IgD-negative memory B cell (primary cell): Measurements from ENCODE around the gene GADD45A. TPM values are rescaled to one million over a fixed set of nuclear protein-coding genes. Genes with fewer than 3 reads are reported as not detected.
A peak's percentile ranks its signal among the peaks of the same experiment; 100 is the strongest.

Source experiments
- H3K27ac Mint-ChIP-seq, 3 donors: one replicate each; pipeline ENCODE4 v1.8.0; 2020 to 2022; ENCODE audit warnings: mild to moderate bottlenecking in 3 of 3, mixed read lengths in 3 of 3, moderate library complexity in 1 of 3
- H3K27me3 Mint-ChIP-seq: one replicate; pipeline ENCODE4 v1.8.0; 2021; ENCODE audit warnings: mixed read lengths
- H3K36me3 Mint-ChIP-seq: one replicate; pipeline ENCODE4 v1.8.0; 2020; ENCODE audit warnings: mild to moderate bottlenecking, mixed read lengths
- H3K4me1 Mint-ChIP-seq, 3 donors: one replicate each; pipeline ENCODE4 v1.8.0; 2020 to 2022; ENCODE audit warnings: mixed read lengths in 3 of 3, mild to moderate bottlenecking in 1 of 3
- H3K4me3 Mint-ChIP-seq, 4 donors: one replicate each; pipeline ENCODE4 v1.8.0; 2020 to 2022; ENCODE audit warnings: mild to moderate bottlenecking in 4 of 4, mixed read lengths in 4 of 4, moderate library complexity in 3 of 4
- H3K9me3 Mint-ChIP-seq, 3 donors: one replicate each; pipeline ENCODE4 v1.8.0; 2020 to 2021; ENCODE audit warnings: mixed read lengths in 3 of 3, mild to moderate bottlenecking in 1 of 3
- polyA plus RNA-seq: library from polyadenylated mRNA; unstranded; fragments of 300-500 nt; fragmentation: Illumina TruSeq; gene quantifications from one replicate; pipeline ENCODE4 v1.2.3, GENCODE V29; 2021

Gene GADD45A
- polyA plus RNA-seq, 1 donor from 2014 or later: 21.0 TPM

DNA sequence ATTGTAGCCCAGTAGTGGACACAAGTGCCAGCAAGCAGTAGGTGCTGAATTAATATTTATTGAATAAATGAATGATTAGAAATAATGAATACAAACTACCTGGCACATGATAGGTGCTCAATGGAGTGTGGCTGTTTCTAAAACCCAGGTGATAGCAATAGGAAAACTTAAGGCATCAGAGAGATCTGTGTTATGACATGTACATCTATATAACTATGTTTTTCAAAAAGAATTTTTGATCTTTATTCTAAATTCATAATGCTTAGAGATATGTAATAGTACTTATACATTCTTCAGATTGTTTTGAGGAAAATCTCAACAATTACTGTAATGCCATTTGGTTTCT lies 5.0 kb downstream of the GADD45A start:
- H3K27me3 Mint-ChIP-seq: no peaks in the 10 kb centered on the region
- peaks cover 7% of the 10 kb centered on the region for H3K36me3 Mint-ChIP-seq
- no peak overlapping the region for H3K27ac Mint-ChIP-seq

DNA sequence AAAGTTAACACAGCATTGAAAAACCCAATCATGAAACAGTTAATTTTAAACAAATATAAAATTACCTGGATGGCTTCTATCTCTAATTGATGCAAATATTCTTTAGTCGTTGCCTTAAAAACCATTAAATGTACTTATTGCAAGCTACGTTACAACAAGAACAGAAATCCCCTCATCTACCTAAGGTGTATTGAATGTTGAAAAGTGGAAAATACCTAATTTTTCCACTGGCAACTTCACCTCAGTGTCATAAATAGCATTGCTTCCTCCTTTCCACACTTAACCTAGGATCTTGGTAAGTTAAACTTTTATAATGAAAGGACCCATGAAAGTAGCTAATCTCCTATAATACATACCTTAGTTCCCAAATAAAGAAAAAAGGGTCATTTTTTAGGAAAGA lies 5.4 kb downstream of the GADD45A start:
- Mint-ChIP-seq H3K9me3 (no peaks in the 10 kb centered on the region), H3K4me1 (peaks cover 6 to 13% (median 11%) of the 10 kb centered on the region in 3 donors), H3K36me3 (peaks cover 7% of the 10 kb centered on the region), H3K4me3 (peak overlapping the region in 1 of 4 donors; percentile 48), H3K27me3 (no peaks in the 10 kb centered on the region), H3K27ac (no peak overlapping the region)

More for the DNA sequence above, 5.0 kb downstream of the GADD45A start:
- H3K4me3 Mint-ChIP-seq: no peak overlapping the region
- no peaks in the 10 kb centered on the region for H3K9me3 Mint-ChIP-seq
- peaks cover 9 to 13% (median 12%) of the 10 kb centered on the region in 3 donors for H3K4me1 Mint-ChIP-seq

DNA sequence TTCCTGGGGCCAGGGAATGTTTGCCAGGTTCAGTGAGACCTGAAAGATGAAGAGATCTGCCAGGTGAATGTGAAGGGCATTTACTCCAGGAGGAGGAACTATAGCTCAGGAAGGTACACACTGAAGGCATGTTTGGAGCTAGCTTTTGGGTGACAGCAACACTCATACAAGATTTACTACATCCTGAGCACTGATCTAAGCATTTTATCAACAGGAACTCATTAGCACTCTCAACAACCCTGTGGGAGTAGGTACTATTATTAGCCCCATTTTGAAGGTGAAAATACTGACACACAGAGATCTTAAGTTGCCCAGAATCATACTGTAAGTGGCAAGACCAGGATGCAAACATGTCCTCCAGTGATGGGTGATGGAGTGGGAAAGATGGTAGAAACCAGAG lies 6.7 kb downstream of the GADD45A start:
- Mint-ChIP-seq H3K4me3 (no peak overlapping the region), H3K27ac (no peak overlapping the region), H3K4me1 (peaks cover 6 to 10% (median 6%) of the 10 kb centered on the region in 3 donors), H3K36me3 (peaks cover 7% of the 10 kb centered on the region), H3K27me3 (no peaks in the 10 kb centered on the region), H3K9me3 (peaks cover 0 to 3% (median 0%) of the 10 kb centered on the region in 3 donors)

DNA sequence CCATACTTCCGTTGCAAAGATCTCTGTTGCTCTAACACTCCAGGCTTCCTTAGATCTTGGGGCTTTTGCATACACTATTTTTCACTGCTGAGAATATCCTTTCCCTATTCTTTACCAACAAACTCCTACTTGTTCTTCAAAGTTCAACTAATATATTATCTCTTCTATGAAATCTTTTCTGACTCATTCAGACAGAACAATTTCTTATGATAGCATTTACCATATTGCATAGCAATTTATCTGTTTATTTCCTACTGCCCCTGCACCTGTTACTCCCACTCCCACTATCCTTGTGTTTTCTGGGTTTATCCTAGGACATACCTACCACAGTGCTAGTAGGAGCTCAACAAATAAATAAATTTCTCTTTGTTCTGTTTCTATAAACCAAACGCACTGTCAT lies 11.0 kb downstream of the GADD45A start:
- no peak overlapping the region for H3K27ac Mint-ChIP-seq
- H3K27me3 Mint-ChIP-seq: peaks cover 2% of the 10 kb centered on the region
- H3K4me1 Mint-ChIP-seq: no peaks in the 10 kb centered on the region
- peaks cover 3% of the 10 kb centered on the region for H3K36me3 Mint-ChIP-seq
- H3K4me3 Mint-ChIP-seq: no peak overlapping the region
- peaks cover 0 to 3% (median 0%) of the 10 kb centered on the region in 3 donors for H3K9me3 Mint-ChIP-seq

DNA sequence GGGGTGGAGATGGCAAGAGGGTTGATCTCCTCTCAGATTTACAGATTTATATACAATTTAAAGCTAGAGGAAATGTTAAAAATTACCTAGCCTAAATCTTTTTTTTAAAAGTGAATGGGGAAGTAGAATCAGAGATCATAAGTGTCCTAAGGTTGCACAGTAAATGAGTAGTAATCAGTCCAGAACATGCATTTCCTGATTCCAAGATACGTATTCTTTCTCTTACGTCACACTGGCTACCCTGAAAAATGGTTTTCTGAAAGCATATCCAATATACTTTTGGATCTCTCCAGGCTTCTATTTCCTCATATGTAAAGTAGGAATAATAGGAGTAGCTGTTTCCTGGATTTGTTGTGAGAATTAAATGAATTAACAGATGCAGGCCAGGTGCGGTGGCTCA lies 11.7 kb downstream of the GADD45A start:
- Mint-ChIP-seq H3K27me3 (peaks cover 2% of the 10 kb centered on the region), H3K4me1 (no peaks in the 10 kb centered on the region), H3K4me3 (no peak overlapping the region), H3K27ac (no peak overlapping the region), H3K36me3 (peaks cover 3% of the 10 kb centered on the region), H3K9me3 (peaks cover 0 to 3% (median 0%) of the 10 kb centered on the region in 3 donors)

DNA sequence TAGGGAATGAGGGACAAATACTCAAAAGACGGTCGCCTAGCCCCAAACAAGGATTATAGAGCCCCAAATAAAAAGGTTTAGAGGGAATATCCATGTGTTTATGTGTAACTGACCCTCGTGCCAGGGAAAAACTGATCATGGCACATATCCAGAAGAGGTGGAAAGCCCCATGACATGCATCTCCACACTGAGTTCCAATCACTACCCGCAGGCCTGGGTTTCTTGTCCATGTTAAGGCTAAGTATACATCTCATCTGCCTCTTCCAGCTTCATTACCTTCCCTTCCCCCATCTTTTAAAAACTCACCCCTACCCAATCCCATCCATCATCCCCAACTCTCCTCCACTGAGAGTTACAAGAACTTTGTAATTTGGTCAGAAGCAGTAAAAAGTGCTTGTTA lies 15.2 kb downstream of the GADD45A start:
- H3K4me3 Mint-ChIP-seq: no peak overlapping the region
- H3K27me3 Mint-ChIP-seq: peaks cover 2% of the 10 kb centered on the region
- H3K4me1 Mint-ChIP-seq: no peaks in the 10 kb centered on the region
- no peaks in the 10 kb centered on the region for H3K36me3 Mint-ChIP-seq
- H3K27ac Mint-ChIP-seq: no peak overlapping the region
- H3K9me3 Mint-ChIP-seq: peaks cover 0 to 3% (median 0%) of the 10 kb centered on the region in 3 donors

DNA sequence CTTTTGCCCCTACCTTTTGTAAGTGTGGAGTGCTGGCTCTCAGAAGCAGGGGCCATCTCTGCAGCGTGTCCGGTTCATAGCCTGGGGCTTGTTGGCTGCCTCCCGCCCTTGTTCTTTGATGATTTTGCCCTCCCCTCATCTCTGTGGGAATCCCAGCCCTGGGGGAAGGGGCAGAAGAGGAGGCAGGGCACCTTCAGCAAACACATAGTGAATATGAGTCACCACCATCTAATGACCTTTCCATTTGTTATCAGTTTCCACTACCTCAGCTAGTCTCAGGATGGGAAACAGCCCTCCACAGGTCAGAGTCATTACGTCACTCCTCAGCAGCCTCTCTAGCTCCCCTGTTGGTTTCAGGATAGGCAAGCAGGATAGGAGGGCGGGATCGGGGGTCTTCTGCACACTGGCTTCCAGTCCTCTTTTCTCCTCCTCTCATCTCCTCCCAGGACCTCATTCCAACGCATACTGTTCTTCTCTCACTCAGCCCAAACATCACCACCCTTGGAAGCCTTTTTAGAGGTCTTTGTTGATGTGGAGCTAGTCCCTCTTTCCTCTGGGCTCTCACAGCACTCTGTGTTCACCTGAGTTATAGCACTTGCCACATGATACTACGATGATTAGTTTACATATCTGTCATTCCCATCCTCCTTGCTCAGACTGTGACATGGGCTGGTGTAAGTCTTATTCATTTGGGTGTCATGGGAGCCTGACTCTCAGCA lies 15.8 kb downstream of the GADD45A start:
- no peak overlapping the region for H3K4me3 Mint-ChIP-seq
- peaks cover 0 to 1% (median 0%) of the 10 kb centered on the region in 3 donors for H3K9me3 Mint-ChIP-seq
- peaks cover 3% of the 10 kb centered on the region for H3K27me3 Mint-ChIP-seq
- no peak overlapping the region for H3K27ac Mint-ChIP-seq
- H3K4me1 Mint-ChIP-seq: no peaks in the 10 kb centered on the region
- H3K36me3 Mint-ChIP-seq: no peaks in the 10 kb centered on the region

DNA sequence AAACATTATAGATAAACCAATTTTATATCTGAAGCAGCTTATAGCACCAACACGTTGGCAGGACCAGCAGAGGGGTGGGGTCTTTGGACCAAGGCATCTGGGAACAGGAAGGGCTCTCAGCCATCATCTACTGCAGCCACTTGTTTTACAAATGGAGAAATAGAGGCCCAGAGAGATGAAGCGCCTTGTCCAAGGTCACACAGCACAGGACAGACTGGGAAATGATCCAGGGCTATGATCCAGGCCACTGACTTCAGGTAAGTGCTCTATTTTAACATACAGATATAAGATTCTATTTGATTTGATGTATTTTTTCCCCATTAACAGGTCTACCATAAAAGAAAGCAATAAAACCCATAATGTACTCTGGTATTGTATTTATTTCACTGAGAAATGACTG lies 16.9 kb downstream of the GADD45A start:
- Mint-ChIP-seq H3K4me3 (no peak overlapping the region), H3K4me1 (no peaks in the 10 kb centered on the region), H3K36me3 (no peaks in the 10 kb centered on the region), H3K27me3 (peaks cover 4% of the 10 kb centered on the region), H3K27ac (no peak overlapping the region), H3K9me3 (no peaks in the 10 kb centered on the region)

DNA sequence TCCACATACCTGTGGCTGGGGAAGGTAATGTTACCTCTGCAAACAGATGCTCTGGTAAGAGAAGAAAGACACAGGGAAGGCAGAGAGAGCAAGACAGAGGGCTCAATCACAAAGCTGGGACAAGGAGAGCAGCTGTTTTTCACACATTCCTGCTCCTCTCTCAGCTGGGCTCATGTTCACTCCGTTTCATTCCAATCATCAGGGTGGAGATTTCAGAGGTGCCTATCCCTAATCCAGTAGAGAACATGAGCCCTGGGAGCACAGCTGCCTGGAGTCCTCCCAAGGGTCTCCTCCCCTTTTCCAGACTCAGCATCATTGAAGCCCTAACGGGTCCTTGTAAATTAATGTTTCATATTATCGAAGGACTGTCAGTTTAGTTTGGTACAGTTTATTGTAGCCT lies 19.4 kb downstream of the GADD45A start:
- H3K36me3 Mint-ChIP-seq: no peaks in the 10 kb centered on the region
- peaks cover 4% of the 10 kb centered on the region for H3K27me3 Mint-ChIP-seq
- no peaks in the 10 kb centered on the region for H3K9me3 Mint-ChIP-seq
- H3K4me1 Mint-ChIP-seq: no peaks in the 10 kb centered on the region
- H3K4me3 Mint-ChIP-seq: no peak overlapping the region
- H3K27ac Mint-ChIP-seq: no peak overlapping the region

DNA sequence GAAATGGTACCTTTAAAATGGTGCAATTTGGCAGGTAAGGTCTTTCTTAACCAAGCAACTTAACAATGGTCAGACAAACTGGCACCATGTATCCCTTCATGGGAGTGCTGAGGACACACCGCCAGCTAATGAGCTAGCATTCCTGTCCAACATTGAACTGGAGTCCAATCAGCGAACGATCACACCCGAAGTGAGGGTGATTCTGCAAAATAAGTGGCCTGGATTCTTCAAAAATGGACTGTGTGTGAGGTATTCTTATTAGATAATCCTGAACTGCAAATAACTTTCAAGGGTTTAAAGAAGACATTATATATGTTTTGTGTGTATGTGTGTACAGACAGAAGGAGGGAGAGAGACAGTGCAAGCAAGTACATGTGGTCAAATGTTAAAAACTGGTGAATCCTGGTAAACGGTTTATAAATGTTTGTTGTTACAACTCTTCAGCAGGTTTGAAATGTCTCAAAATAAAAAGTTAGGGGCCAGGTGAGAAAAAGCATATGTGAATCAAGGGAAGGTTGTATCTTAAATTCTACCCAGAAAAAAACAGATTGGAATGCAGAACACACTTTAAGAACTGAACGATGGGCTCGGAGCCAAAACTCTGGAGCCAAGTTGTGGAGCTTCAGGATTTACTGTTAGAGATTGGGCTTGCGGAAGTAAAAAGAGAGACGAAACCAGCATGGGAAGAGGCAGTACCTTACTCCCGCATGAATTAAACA lies 20.9 kb downstream of the GADD45A start:
- no peaks in the 10 kb centered on the region for H3K4me1 Mint-ChIP-seq
- no peak overlapping the region for H3K4me3 Mint-ChIP-seq
- no peak overlapping the region for H3K27ac Mint-ChIP-seq
- no peaks in the 10 kb centered on the region for H3K36me3 Mint-ChIP-seq
- peaks cover 5% of the 10 kb centered on the region for H3K27me3 Mint-ChIP-seq
- no peaks in the 10 kb centered on the region for H3K9me3 Mint-ChIP-seq

DNA sequence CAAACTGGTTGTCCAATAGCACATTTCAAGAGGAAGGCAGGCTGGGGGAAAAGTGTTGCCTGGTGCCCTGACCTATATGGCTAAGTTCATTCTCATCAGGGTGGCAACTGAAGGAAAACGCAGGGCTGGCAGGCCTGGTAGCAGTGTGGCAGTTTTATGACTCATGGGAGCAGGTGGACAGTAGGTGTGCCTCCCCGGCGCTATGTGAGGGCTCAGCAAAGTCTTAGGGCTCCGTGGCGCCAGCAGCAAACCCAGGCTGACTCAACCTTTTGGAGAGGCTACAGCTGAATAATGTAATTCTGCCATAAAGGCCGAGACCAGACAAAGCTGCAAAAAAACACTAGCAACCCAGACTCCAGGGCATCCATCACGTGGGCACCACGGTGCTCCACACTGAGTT lies 23.6 kb downstream of the GADD45A start:
- Mint-ChIP-seq H3K4me3 (no peak overlapping the region), H3K9me3 (no peaks in the 10 kb centered on the region), H3K27ac (no peak overlapping the region), H3K4me1 (peaks cover 0 to 5% (median 1%) of the 10 kb centered on the region in 3 donors), H3K36me3 (no peaks in the 10 kb centered on the region), H3K27me3 (peaks cover 5% of the 10 kb centered on the region)

DNA sequence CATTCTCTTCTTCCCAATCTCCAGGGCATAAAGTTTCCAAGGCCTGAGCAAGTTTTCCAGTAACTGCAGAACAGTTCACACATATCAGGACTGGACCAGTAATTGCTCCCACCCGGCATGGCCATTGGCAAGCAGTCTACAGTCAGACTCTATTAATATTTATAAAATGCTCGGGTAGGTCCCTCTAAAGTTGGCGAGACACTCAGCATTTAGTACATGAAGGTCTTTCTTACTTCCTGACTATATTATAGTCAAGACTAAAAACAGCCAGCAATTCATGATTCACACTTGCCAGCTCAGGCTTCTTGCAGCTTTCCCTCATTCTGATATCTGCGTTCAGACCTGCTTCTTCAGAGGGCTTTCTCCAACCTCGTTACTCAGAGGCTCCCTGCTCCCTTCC lies 25.4 kb downstream of the GADD45A start:
- no peak overlapping the region for H3K27ac Mint-ChIP-seq
- H3K9me3 Mint-ChIP-seq: no peaks in the 10 kb centered on the region
- H3K4me1 Mint-ChIP-seq: peaks cover 0 to 5% (median 1%) of the 10 kb centered on the region in 3 donors
- H3K36me3 Mint-ChIP-seq: no peaks in the 10 kb centered on the region
- peaks cover 7% of the 10 kb centered on the region for H3K27me3 Mint-ChIP-seq
- H3K4me3 Mint-ChIP-seq: no peak overlapping the region

DNA sequence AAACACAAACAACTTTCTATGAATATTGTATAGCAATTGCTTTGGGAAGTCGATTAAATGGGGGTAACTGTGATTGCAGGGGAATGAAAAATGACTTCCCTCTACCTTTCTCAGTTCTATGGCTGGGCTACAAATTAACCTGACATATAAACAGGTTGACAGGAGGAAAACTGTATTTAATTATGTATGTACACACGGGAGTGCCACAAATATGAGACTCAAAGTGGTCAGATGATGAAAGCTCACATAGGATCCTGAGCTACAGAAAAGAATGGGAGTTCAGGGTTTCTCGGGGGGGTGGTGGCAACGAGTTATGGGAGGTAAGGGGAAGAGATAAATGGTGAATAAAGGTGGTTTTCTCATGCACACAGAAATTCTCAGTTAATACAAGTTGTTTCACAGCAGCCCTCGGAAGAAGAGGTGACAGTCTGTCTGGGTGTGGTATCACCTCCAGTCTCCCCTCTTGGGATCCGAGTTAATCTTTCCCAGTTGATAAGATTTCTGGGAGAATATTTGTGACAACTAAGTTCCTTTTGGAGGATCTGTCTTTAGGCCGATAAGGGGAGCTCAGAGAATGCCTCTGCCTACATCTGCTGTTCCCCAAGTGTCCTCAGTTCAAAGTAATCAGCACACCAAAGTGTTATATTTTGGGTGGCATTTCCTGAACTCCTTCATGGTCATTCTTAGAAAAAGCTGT lies 26.3 kb downstream of the GADD45A start:
- no peak overlapping the region for H3K4me3 Mint-ChIP-seq
- H3K4me1 Mint-ChIP-seq: peaks cover 0 to 5% (median 1%) of the 10 kb centered on the region in 3 donors
- H3K9me3 Mint-ChIP-seq: no peaks in the 10 kb centered on the region
- H3K27ac Mint-ChIP-seq: no peak overlapping the region
- H3K36me3 Mint-ChIP-seq: peaks cover 2% of the 10 kb centered on the region
- peaks cover 6% of the 10 kb centered on the region for H3K27me3 Mint-ChIP-seq

DNA sequence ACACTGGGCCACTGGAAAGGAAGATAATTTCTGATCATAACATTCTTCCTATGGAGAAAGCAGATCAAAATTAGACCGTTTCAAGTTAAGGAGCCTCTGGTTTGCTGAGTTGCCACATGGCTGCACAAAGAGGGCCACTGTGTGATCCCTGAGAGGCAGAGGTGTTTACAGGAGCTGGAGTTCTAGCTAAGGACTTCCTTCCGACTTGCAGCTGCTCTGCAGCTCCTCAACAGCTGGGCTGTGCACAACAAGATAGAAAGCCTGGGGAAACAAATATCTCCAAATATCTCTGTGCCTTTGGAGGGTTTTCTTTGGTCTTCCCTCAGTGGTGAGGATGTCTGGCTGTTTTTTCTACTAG lies 26.8 kb downstream of the GADD45A start:
- H3K27ac Mint-ChIP-seq: no peak overlapping the region
- no peaks in the 10 kb centered on the region for H3K9me3 Mint-ChIP-seq
- H3K4me1 Mint-ChIP-seq: peaks cover 0 to 5% (median 1%) of the 10 kb centered on the region in 3 donors
- peaks cover 6% of the 10 kb centered on the region for H3K27me3 Mint-ChIP-seq
- H3K4me3 Mint-ChIP-seq: peak overlapping the region in 1 of 4 donors; percentile 31
- peaks cover 2% of the 10 kb centered on the region for H3K36me3 Mint-ChIP-seq

DNA sequence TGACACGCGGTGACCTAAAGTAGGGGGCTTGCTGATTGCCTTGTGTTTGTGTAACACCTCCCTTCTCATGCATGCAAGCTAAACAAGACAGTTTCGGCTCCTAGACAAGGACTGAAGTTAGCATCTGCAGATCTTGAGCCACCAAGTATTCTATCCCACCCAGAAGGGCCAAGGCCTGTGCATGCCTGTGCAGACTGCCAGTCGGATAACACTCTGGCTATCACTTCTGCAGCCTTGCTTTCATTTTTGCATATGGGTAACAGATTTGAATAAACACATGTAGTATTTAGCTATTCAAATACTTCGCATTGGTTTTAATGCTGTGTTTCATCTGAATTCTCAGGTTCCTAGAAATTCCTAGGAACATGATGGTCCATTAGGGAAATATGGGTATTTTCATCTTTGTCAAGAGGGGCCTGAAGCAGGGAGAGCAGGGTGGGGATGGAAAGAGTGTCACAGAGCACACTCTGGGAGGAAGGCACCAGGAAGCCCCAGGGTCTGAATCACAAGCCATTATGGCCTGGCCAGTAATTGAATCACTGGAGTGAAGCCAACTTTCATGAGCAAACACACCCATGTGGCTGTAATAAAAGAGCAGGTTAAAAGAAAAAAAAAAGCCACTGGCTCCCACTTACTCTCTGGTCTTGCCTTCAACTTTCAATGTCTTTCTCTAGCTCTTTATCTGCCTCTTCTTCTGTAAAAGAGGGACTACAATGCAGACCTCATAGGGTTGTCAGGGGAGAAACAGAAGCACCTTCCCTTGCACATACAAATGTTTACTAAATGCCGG lies 28.3 kb downstream of the GADD45A start:
- Mint-ChIP-seq H3K27me3 (peaks cover 5% of the 10 kb centered on the region), H3K27ac (no peak overlapping the region), H3K9me3 (no peaks in the 10 kb centered on the region), H3K36me3 (peaks cover 2% of the 10 kb centered on the region), H3K4me1 (peaks cover 0 to 5% (median 1%) of the 10 kb centered on the region in 3 donors), H3K4me3 (no peak overlapping the region)
